ENCODE results near the gene SLC22A31. TPM values are rescaled to one million over a fixed set of nuclear protein-coding genes. Genes with fewer than 3 reads are reported as not detected.
A peak's percentile ranks its signal among the peaks of the same experiment; 100 is the strongest.

The SLC22A31 gene
- total and polyA plus RNA-seq, 4 donors: 25.2 to 285 (median 153) TPM

- ATAC-seq (ENCODE audit: insufficient read depth, low FRiP score) (no peak), DNase-seq (no peak)
- H3K27me3 ChIP-seq (ENCODE audit: control insufficient read depth in 3 of 3, insufficient read depth in 3 of 3, low read length in 2 of 3): peaks cover 0 to 6% (median 2%) of the 10 kb centered on the region in 3 donors
- no peak overlapping the region for H3K27ac ChIP-seq (ENCODE audit: low read depth in 1 of 2, low read length in 1 of 2)
- WGBS, 2 donors: 76 to 87% methylated on average over 11 of the region's 11 CpGs
- H3K36me3 ChIP-seq (ENCODE audit: control insufficient read depth in 4 of 4, insufficient read depth in 4 of 4, low read length in 4 of 4): no peaks in the 10 kb centered on the region
- peaks cover 0 to 45% (median 12%) of the 10 kb centered on the region in 5 donors for H3K4me1 ChIP-seq (ENCODE audit: control insufficient read depth in 5 of 5, insufficient read depth in 5 of 5, low read length in 5 of 5)
- H3K9me3 ChIP-seq (ENCODE audit: control insufficient read depth in 4 of 4, insufficient read depth in 3 of 4, low read length in 3 of 4): no peaks in the 10 kb centered on the region
- no peak overlapping the region for H3K9ac ChIP-seq (ENCODE audit: insufficient read depth in 1 of 2, low read length in 2 of 2)
- no peak overlapping the region for H3K4me3 ChIP-seq
- TF ChIP-seq, protein P1, sequence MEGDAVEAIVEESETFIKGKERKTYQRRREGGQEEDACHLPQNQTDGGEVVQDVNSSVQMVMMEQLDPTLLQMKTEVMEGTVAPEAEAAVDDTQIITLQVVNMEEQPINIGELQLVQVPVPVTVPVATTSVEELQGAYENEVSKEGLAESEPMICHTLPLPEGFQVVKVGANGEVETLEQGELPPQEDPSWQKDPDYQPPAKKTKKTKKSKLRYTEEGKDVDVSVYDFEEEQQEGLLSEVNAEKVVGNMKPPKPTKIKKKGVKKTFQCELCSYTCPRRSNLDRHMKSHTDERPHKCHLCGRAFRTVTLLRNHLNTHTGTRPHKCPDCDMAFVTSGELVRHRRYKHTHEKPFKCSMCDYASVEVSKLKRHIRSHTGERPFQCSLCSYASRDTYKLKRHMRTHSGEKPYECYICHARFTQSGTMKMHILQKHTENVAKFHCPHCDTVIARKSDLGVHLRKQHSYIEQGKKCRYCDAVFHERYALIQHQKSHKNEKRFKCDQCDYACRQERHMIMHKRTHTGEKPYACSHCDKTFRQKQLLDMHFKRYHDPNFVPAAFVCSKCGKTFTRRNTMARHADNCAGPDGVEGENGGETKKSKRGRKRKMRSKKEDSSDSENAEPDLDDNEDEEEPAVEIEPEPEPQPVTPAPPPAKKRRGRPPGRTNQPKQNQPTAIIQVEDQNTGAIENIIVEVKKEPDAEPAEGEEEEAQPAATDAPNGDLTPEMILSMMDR (IDR thresholded peaks at IDR 0.05; ENCODE audit: control extremely low read depth, extremely low read depth): no peak
These were observed 28.2 kb downstream of the SLC22A31 start for GRCh38 chr16:89172171-89172527.

- H3K27me3 ChIP-seq (ENCODE audit: control insufficient read depth in 3 of 3, insufficient read depth in 3 of 3, low read length in 2 of 3): peaks cover 0 to 6% (median 2%) of the 10 kb centered on the region in 3 donors
- no peak within 1 kb of the TSS for H3K9ac ChIP-seq (ENCODE audit: insufficient read depth in 1 of 2, low read length in 2 of 2)
- DNase-seq (peak; percentile 89 to 93 (median 92)), ATAC-seq (ENCODE audit: insufficient read depth, low FRiP score) (peak; percentile 91)
- 6% methylated on average over 62 to 74 of the region's 74 CpGs for WGBS, 2 donors
- H3K9me3 ChIP-seq (ENCODE audit: control insufficient read depth in 4 of 4, insufficient read depth in 3 of 4, low read length in 3 of 4): no peaks in the 10 kb centered on the region
- no peak within 1 kb of the TSS for H3K27ac ChIP-seq (ENCODE audit: low read depth in 1 of 2, low read length in 1 of 2)
- peaks cover 0 to 46% (median 16%) of the 10 kb centered on the region in 5 donors for H3K4me1 ChIP-seq (ENCODE audit: control insufficient read depth in 5 of 5, insufficient read depth in 5 of 5, low read length in 5 of 5)
- H3K36me3 ChIP-seq (ENCODE audit: control insufficient read depth in 4 of 4, insufficient read depth in 4 of 4, low read length in 4 of 4): no peaks in the 10 kb centered on the region
- H3K4me3 ChIP-seq: no peak within 1 kb of the TSS
- TF ChIP-seq, protein P1 (IDR thresholded peaks at IDR 0.05; ENCODE audit: control extremely low read depth, extremely low read depth): no peak
These were observed 28.8 kb downstream of the SLC22A31 start, which contains the start of gene CDH15 for GRCh38 chr16:89171216-89172170. Gene CDH15 (plus strand): TSS chr16:89171748. CDS start chr16:89171832, 84 bp downstream.

- H3K27me3 ChIP-seq (ENCODE audit: control insufficient read depth in 3 of 3, insufficient read depth in 3 of 3, low read length in 2 of 3): peaks cover 0 to 6% (median 2%) of the 10 kb centered on the region in 3 donors
- no peaks in the 10 kb centered on the region for H3K36me3 ChIP-seq (ENCODE audit: control insufficient read depth in 4 of 4, insufficient read depth in 4 of 4, low read length in 4 of 4)
- DNase-seq: no peak
- TF ChIP-seq, protein P1 (IDR thresholded peaks at IDR 0.05; ENCODE audit: control extremely low read depth, extremely low read depth): no peak
- H3K4me1 ChIP-seq (ENCODE audit: control insufficient read depth in 5 of 5, insufficient read depth in 5 of 5, low read length in 5 of 5): peaks cover 0 to 42% (median 16%) of the 10 kb centered on the region in 5 donors
- 11 to 14% methylated on average over 28 to 34 of the region's 34 CpGs for WGBS, 2 donors
- no peaks in the 10 kb centered on the region for H3K9me3 ChIP-seq (ENCODE audit: control insufficient read depth in 4 of 4, insufficient read depth in 3 of 4, low read length in 3 of 4)
- H3K4me3 ChIP-seq: no peak overlapping the region
- H3K27ac ChIP-seq (ENCODE audit: low read depth in 1 of 2, low read length in 1 of 2): no peak overlapping the region
- no peak for ATAC-seq (ENCODE audit: insufficient read depth, low FRiP score)
- no peak overlapping the region for H3K9ac ChIP-seq (ENCODE audit: insufficient read depth in 1 of 2, low read length in 2 of 2)
These were observed 29.8 kb downstream of the SLC22A31 start for GRCh38 chr16:89170346-89171215.
